GM12892 (cell line): ENCODE measurements around the gene LDB1.

Experiments used
- POLR2A ChIP-seq: IDR thresholded peaks from 2 replicates; pipeline ENCODE4 v1.6.1; 2011; ENCODE audit warnings: low read depth, low read length, control low read depth
- POLR2AphosphoS5 ChIP-seq: IDR thresholded peaks from 2 replicates; pipeline ENCODE4 v1.6.1; 2011; ENCODE audit warnings: low read depth, low read length, control low read depth
- TAF1 ChIP-seq: IDR thresholded peaks from 2 replicates; pipeline ENCODE4 v1.6.1; 2011; ENCODE audit warnings: low read depth, mild to moderate bottlenecking, control low read depth, low read length, borderline replicate concordance

DNA sequence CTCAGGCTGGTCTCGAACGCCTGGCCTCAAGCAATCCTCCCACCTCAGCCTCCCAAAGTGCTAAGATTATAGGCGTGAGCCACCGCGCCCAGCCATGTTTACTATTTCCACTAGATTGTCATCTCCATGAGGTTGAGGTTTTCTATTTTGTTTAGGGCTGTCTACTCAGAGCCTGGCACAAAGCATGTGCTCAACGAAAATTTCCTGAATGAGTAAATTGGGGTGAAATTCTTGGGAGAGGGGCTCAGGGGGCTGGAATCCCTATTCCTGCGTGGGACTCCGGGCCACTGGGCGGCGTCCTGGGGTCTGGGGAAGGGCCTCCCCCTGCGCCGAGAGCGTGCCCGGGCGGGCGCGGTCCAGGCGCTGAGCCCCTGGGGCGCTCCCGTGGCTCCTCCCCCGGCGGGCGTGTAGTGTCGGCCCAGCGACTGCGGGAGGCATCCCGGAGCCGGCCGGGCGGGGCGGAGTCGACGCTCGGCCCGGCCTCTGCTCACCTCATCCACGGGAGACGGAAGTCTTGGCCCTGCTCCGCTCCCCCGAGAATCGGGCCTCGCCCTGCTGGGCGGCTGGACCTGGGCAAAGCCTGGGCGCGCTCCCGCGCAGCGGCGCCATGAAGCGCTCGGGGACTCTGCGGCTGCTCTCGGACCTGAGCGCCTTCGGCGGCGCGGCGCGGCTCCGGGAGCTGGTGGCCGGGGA lies 55.2 kb downstream of the LDB1 start, which contains the start of gene HPS6:
- TF ChIP-seq POLR2A (peak; percentile 78; the same call in 1 of the 2 replicates), TAF1 (0 out of 2 replicates have a peak, but pooled peaks have one; percentile 45), POLR2AphosphoS5 (no peak; the same call in 1 of the 2 replicates)
